Testis (tissue), 3 donors: ENCODE results near the gene HIGD2A. TPM values are rescaled to one million over a fixed set of nuclear protein-coding genes. Genes with fewer than 3 reads are reported as not detected.

Experiments
- DNase-seq: peaks from one replicate; pipeline ENCODE4 v3.0.0-alpha.2; 2019
- H3K27ac ChIP-seq, 2 donors: fragments of 200-600 bp; sonication (generic); one replicate each; pipeline ENCODE4 v1.5.1; 2019
- H3K27me3 ChIP-seq: fragments of 200-600 bp; sonication (generic); one replicate; pipeline ENCODE4 v1.5.1; 2019
- H3K36me3 ChIP-seq: fragments of 200-600 bp; sonication (generic); one replicate; pipeline ENCODE4 v1.5.1; 2017; ENCODE audit warnings: low read depth; ENCODE audit errors: missing control alignments
- H3K4me1 ChIP-seq: fragments of 200-600 bp; sonication (generic); one replicate; pipeline ENCODE4 v1.5.1; 2019
- H3K4me3 ChIP-seq, 2 donors: fragments of 200-600 bp; sonication (generic); one replicate each; pipeline ENCODE4 v1.5.1; 2017 to 2019
- H3K9me3 ChIP-seq: fragments of 200-600 bp; sonication (generic); one replicate; pipeline ENCODE4 v1.5.1; 2017
- CTCF ChIP-seq, 3 experiments: fragments of 450-650 bp in 2 of 3; fragments of 200-600 bp in 1 of 3; sonication (generic) in 1 of 3; IDR thresholded peaks; one replicate each; pipeline ENCODE4 v1.5.1; 2016 to 2019; ENCODE audit warnings: antibody characterized with exemption in 3 of 3, mild to moderate bottlenecking in 2 of 3, moderate library complexity in 1 of 3
- POLR2A ChIP-seq: fragments of 450-650 bp; IDR thresholded peaks from one replicate; pipeline ENCODE4 v1.6.1; 2017; ENCODE audit warnings: antibody characterized with exemption, mild to moderate bottlenecking, moderate library complexity
- WGBS, 2 donors: methylation state at CpG; one replicate each; pipeline ENCODE4 v1.1.5; 2018; 5-methylcytosine and 5-hydroxymethylcytosine counted together
- intact Hi-C: fragments of 100-400 bp; cut with DNase I; formaldehyde crosslinking; loops from one replicate; pipeline ENCODE4 v1.15.1; 2023; ENCODE audit warnings: low total_unique reads
- polyA plus RNA-seq: library from polyadenylated mRNA; stranded (reverse); fragments of 350-450 nt; fragmentation: Illumina TruSeq; extraction: RNeasy Lipid Tissue Mini Kit (QIAGEN cat#74804); gene quantifications from one replicate; pipeline ENCODE4 v1.2.3, GENCODE V29; 2014; ENCODE audit warnings: low read depth, low replicate concordance; ENCODE audit not compliant: insufficient read depth
- total RNA-seq, 2 donors: library from RNA; depleted of rRNA; stranded (reverse); fragments of >200 nt; gene quantifications; one replicate each; pipeline ENCODE4 v1.2.3, GENCODE V29; 2016

HIGD2A gene
- total and polyA plus RNA-seq, 3 donors from 2014 or later = 128 to 184 (median 129) TPM

- Histone ChIP-seq H3K4me3 (peak overlapping the region; percentile 75 to 79), H3K4me1 (no peaks in the 10 kb centered on the region), H3K27ac (peak overlapping the region; percentile 40 to 80), H3K27me3 (no peaks in the 10 kb centered on the region), H3K9me3 (no peaks in the 10 kb centered on the region), H3K36me3 (no peaks in the 10 kb centered on the region)
- WGBS, 2 donors = 39 to 45% methylated on average over 27 to 38 of the region's 38 CpGs
- DNase-seq = no peak
- TF ChIP-seq CTCF (IDR thresholded peaks at IDR 0.05) = no peak
- intact Hi-C loops = no loop called here
Observed at GRCh38 chr5:176366232-176366894, 22.2 kb upstream of the HIGD2A start.

- DNase-seq = no peak
- intact Hi-C loops = no loop called here
- Histone ChIP-seq H3K27ac (no peak overlapping the region), H3K36me3 (no peaks in the 10 kb centered on the region), H3K27me3 (no peaks in the 10 kb centered on the region), H3K4me1 (peaks cover 16% of the 10 kb centered on the region), H3K4me3 (no peak overlapping the region), H3K9me3 (no peaks in the 10 kb centered on the region)
- WGBS, 2 donors = 95 to 96% methylated on average over 11 of the region's 13 CpGs
- TF ChIP-seq CTCF (IDR thresholded peaks at IDR 0.05) = no peak
- no peak for TF ChIP-seq POLR2A
Observed at GRCh38 chr5:176368726-176369125, 19.8 kb upstream of the HIGD2A start.

- H3K27me3 ChIP-seq = no peaks in the 10 kb centered on the region
- WGBS, 2 donors = 87 to 89% methylated on average over 8 of the region's 8 CpGs
- no peaks in the 10 kb centered on the region for H3K36me3 ChIP-seq
- intact Hi-C loops = no loop called here
- TF ChIP-seq POLR2A = no peak
- no peak for TF ChIP-seq CTCF (IDR thresholded peaks at IDR 0.05)
- DNase-seq = no peak
- no peak overlapping the region for H3K4me3 ChIP-seq
- no peaks in the 10 kb centered on the region for H3K9me3 ChIP-seq
- H3K27ac ChIP-seq = no peak overlapping the region
- H3K4me1 ChIP-seq = peaks cover 19% of the 10 kb centered on the region
Observed at GRCh38 chr5:176369934-176370711, 18.4 kb upstream of the HIGD2A start.

GRCh38 chr5:176371621-176372539 is 16.7 kb upstream of the HIGD2A start:
- DNase-seq = peak; percentile 77
- H3K4me3 ChIP-seq = no peak overlapping the region
- H3K9me3 ChIP-seq = no peaks in the 10 kb centered on the region
- no peaks in the 10 kb centered on the region for H3K27me3 ChIP-seq
- H3K27ac ChIP-seq = peak overlapping the region in 1 of 2 donors; percentile 38
- TF ChIP-seq CTCF (IDR thresholded peaks at IDR 0.05) (no peak), POLR2A (no peak)
- WGBS, 2 donors = 70 to 83% methylated on average over 12 to 13 of the region's 13 CpGs
- H3K4me1 ChIP-seq = peaks cover 19% of the 10 kb centered on the region
- intact Hi-C loops = no loop called here
- no peaks in the 10 kb centered on the region for H3K36me3 ChIP-seq
